Body of pancreas (tissue), 4 donors: Measurements from ENCODE around the gene ABCA3.

Experiments used
- POLR2A ChIP-seq, 3 donors: fragments of 450-650 bp; IDR thresholded peaks; one replicate each; pipeline ENCODE4 v1.6.1; 2016; ENCODE audit warnings: antibody characterized with exemption in 3 of 3, mild to moderate bottlenecking in 2 of 3
- TF ChIP-seq, protein P1 (sequence below), 7 experiments: fragments of 450-650 bp in 4 of 7; fragments of 200-600 bp in 3 of 7; sonication (generic) in 3 of 7; IDR thresholded peaks; one replicate each; pipeline ENCODE4 v1.5.1; 2016 to 2019; ENCODE audit warnings: antibody characterized with exemption in 7 of 7

GRCh38 chr16:2328428-2328827, 12.1 kb downstream of the ABCA3 start:
- no peak for TF ChIP-seq POLR2A (IDR thresholded peaks at IDR 0.05)
- TF ChIP-seq, protein P1, sequence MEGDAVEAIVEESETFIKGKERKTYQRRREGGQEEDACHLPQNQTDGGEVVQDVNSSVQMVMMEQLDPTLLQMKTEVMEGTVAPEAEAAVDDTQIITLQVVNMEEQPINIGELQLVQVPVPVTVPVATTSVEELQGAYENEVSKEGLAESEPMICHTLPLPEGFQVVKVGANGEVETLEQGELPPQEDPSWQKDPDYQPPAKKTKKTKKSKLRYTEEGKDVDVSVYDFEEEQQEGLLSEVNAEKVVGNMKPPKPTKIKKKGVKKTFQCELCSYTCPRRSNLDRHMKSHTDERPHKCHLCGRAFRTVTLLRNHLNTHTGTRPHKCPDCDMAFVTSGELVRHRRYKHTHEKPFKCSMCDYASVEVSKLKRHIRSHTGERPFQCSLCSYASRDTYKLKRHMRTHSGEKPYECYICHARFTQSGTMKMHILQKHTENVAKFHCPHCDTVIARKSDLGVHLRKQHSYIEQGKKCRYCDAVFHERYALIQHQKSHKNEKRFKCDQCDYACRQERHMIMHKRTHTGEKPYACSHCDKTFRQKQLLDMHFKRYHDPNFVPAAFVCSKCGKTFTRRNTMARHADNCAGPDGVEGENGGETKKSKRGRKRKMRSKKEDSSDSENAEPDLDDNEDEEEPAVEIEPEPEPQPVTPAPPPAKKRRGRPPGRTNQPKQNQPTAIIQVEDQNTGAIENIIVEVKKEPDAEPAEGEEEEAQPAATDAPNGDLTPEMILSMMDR (IDR thresholded peaks at IDR 0.05): no peak
